Endodermal cell (in vitro differentiated cells): ENCODE measurements around the gene ARHGAP10. TPM values are rescaled to one million over a fixed set of nuclear protein-coding genes. Genes with fewer than 3 reads are reported as not detected.
A peak's percentile ranks its signal among the peaks of the same experiment; 100 is the strongest.

Experiments used
- DNase-seq: peaks from one replicate; pipeline ENCODE4 v3.0.0-alpha.2; 2017
- H3K27ac ChIP-seq: 2 replicates; pipeline ENCODE4 v1.5.1; 2013; ENCODE audit warnings: mild to moderate bottlenecking, low read depth, low read length, moderate library complexity
- H3K27me3 ChIP-seq: 2 replicates; pipeline ENCODE4 v1.6.1; 2013; ENCODE audit warnings: mild to moderate bottlenecking, low read length, moderate library complexity; ENCODE audit not compliant: insufficient read depth, control insufficient read depth, poor library complexity, severe bottlenecking
- H3K36me3 ChIP-seq: 2 replicates; pipeline ENCODE4 v1.7.0; 2013; ENCODE audit warnings: mild to moderate bottlenecking, low read length, moderate library complexity; ENCODE audit not compliant: control insufficient read depth, insufficient read depth
- H3K4me1 ChIP-seq: one replicate; pipeline ENCODE4 v1.7.0; 2013; ENCODE audit warnings: low read length; ENCODE audit not compliant: control insufficient read depth, insufficient read depth
- H3K4me3 ChIP-seq: 2 replicates; pipeline ENCODE4 v1.5.1; 2013; ENCODE audit warnings: mild to moderate bottlenecking, low read length, moderate library complexity
- H3K9ac ChIP-seq: 2 replicates; pipeline ENCODE4 v1.6.1; 2013; ENCODE audit warnings: mild to moderate bottlenecking, low read length, moderate library complexity; ENCODE audit not compliant: poor library complexity, severe bottlenecking; ENCODE audit errors: extremely low read depth
- H3K9me3 ChIP-seq: 2 replicates; pipeline ENCODE4 v1.6.1; 2013; ENCODE audit warnings: mild to moderate bottlenecking, low read length, moderate library complexity; ENCODE audit not compliant: control insufficient read depth
- H3K27ac Mint-ChIP-seq: 2 replicates; pipeline ENCODE4 v1.8.0; 2020; ENCODE audit warnings: mixed read lengths
- H3K27me3 Mint-ChIP-seq: 2 replicates; pipeline ENCODE4 v1.8.0; 2021; ENCODE audit warnings: mild to moderate bottlenecking, mixed read lengths; ENCODE audit not compliant: insufficient read depth
- H3K36me3 Mint-ChIP-seq: 2 replicates; pipeline ENCODE4 v1.8.0; 2020; ENCODE audit warnings: low read depth, mixed read lengths
- H3K4me1 Mint-ChIP-seq: 2 replicates; pipeline ENCODE4 v1.8.0; 2020; ENCODE audit warnings: mixed read lengths
- H3K4me3 Mint-ChIP-seq: 2 replicates; pipeline ENCODE4 v1.8.0; 2020; ENCODE audit warnings: mild to moderate bottlenecking, moderate library complexity, mixed read lengths
- H3K9me3 Mint-ChIP-seq: 2 replicates; pipeline ENCODE4 v1.8.0; 2020; ENCODE audit warnings: mild to moderate bottlenecking, mixed read lengths
- CTCF ChIP-seq: fragments of 200-600 bp; sonication (generic); conservative IDR thresholded peaks from 2 replicates; pipeline ENCODE4 v1.5.0; 2021; ENCODE audit warnings: antibody characterized with exemption, mild to moderate bottlenecking
- WGBS, 2 experiments: methylation state at CpG; one replicate each; pipeline versions ENCODE4 v1.1.5 to v1.1.7; 2013; ENCODE audit warnings: missing lambda C conversion rate in 2 of 2, mixed read lengths in 1 of 2; ENCODE audit not compliant: insufficient coverage in 1 of 2, insufficient read length in 1 of 2; 5-methylcytosine and 5-hydroxymethylcytosine counted together
- total RNA-seq, 2 donors: library from RNA; stranded (reverse); fragmentation: NEBNext Ultra II Directional in 1 of 2; extraction: Animal tissue kit (Norgen Biotek cat#: 25700) in 1 of 2; gene quantifications; 2 replicates in 1 of 2; 3 replicates in 1 of 2; pipeline ENCODE4 v1.2.1, GENCODE V29; 2021

The ARHGAP10 gene
- total RNA-seq, 2 donors from 2014 or later: 9.1 to 11.8 TPM

GRCh38 chr4:147929746-147930145 lies 197.9 kb downstream of the ARHGAP10 start:
- no peak overlapping the region for H3K4me3 Mint-ChIP-seq
- DNase-seq: no peak
- H3K27ac ChIP-seq: no peak overlapping the region
- H3K27me3 Mint-ChIP-seq: no peaks in the 10 kb centered on the region
- H3K9ac ChIP-seq: no peak overlapping the region
- 89 to 95% methylated on average over 1 of the region's 1 CpG for WGBS, 2 experiments
- H3K4me3 ChIP-seq: no peak overlapping the region
- H3K27ac Mint-ChIP-seq: no peak overlapping the region
- H3K4me1 Mint-ChIP-seq: no peaks in the 10 kb centered on the region
- peaks cover 33% of the 10 kb centered on the region for H3K27me3 ChIP-seq
- no peaks in the 10 kb centered on the region for H3K9me3 ChIP-seq
- no peaks in the 10 kb centered on the region for H3K36me3 ChIP-seq
- peaks cover 7% of the 10 kb centered on the region for H3K4me1 ChIP-seq
- H3K9me3 Mint-ChIP-seq: peaks cover 4% of the 10 kb centered on the region
- TF ChIP-seq CTCF: no peak
- H3K36me3 Mint-ChIP-seq: peaks cover 7% of the 10 kb centered on the region

- peak; percentile 60 for TF ChIP-seq CTCF
- no peak overlapping the region for H3K27ac ChIP-seq
- no peak overlapping the region for H3K27ac Mint-ChIP-seq
Measured at GRCh38 chr4:147933316-147933715, 201.4 kb downstream of the ARHGAP10 start.

GRCh38 chr4:147933779-147934178 lies 201.9 kb downstream of the ARHGAP10 start:
- Mint-ChIP-seq H3K4me3 (no peak overlapping the region), H3K9me3 (peaks cover 4% of the 10 kb centered on the region), H3K36me3 (peaks cover 7% of the 10 kb centered on the region), H3K27me3 (no peaks in the 10 kb centered on the region), H3K4me1 (no peaks in the 10 kb centered on the region), H3K27ac (no peak overlapping the region)
- TF ChIP-seq CTCF: no peak
- WGBS, 2 experiments: 88 to 95% methylated on average over 2 to 3 of the region's 3 CpGs
- no peaks in the 10 kb centered on the region for H3K4me1 ChIP-seq
- H3K27me3 ChIP-seq: peaks cover 1% of the 10 kb centered on the region
- no peak for DNase-seq
- H3K9me3 ChIP-seq: no peaks in the 10 kb centered on the region
- H3K36me3 ChIP-seq: no peaks in the 10 kb centered on the region
- no peak overlapping the region for H3K9ac ChIP-seq
- H3K27ac ChIP-seq: no peak overlapping the region
- no peak overlapping the region for H3K4me3 ChIP-seq

More at GRCh38 chr4:147933316-147933715, 201.4 kb downstream of the ARHGAP10 start:
- Histone ChIP-seq H3K4me3 (no peak overlapping the region), H3K27me3 (peaks cover 6% of the 10 kb centered on the region), H3K9me3 (no peaks in the 10 kb centered on the region), H3K36me3 (no peaks in the 10 kb centered on the region), H3K4me1 (no peaks in the 10 kb centered on the region), H3K9ac (no peak overlapping the region)
- no peak for DNase-seq
- H3K4me1 Mint-ChIP-seq: no peaks in the 10 kb centered on the region
- peaks cover 7% of the 10 kb centered on the region for H3K36me3 Mint-ChIP-seq
- H3K4me3 Mint-ChIP-seq: no peak overlapping the region
- WGBS, 2 experiments: 89 to 91% methylated on average over 3 to 4 of the region's 4 CpGs
- H3K27me3 Mint-ChIP-seq: no peaks in the 10 kb centered on the region
- H3K9me3 Mint-ChIP-seq: peaks cover 4% of the 10 kb centered on the region
